Stimulated activated naive CD8-positive, alpha-beta T cell treated with anti-CD3 and anti-CD28 coated beads, Interleukin-15, Interleukin-2, amounts not matched to agents 100 ng/mL and 50 ng/mL, for 24 hours (primary cell): ENCODE results near the gene LARP7.
"Not testable (repeated sequence)": the region's sequence is repeated elsewhere in the genome, so short reads cannot be mapped to it uniquely, and the experiment has no call there.

Source experiments
- H3K27ac Mint-ChIP-seq: one replicate; pipeline ENCODE4 v1.8.0; 2021; ENCODE audit warnings: mild to moderate bottlenecking, mixed read lengths
- H3K27me3 Mint-ChIP-seq: one replicate; pipeline ENCODE4 v1.8.0; 2021; ENCODE audit warnings: mixed read lengths
- H3K36me3 Mint-ChIP-seq: one replicate; pipeline ENCODE4 v1.8.0; 2021; ENCODE audit warnings: low read depth, mixed read lengths
- H3K4me1 Mint-ChIP-seq: one replicate; pipeline ENCODE4 v1.8.0; 2021; ENCODE audit warnings: low read depth, mixed read lengths
- H3K4me3 Mint-ChIP-seq: one replicate; pipeline ENCODE4 v1.8.0; 2021; ENCODE audit warnings: mild to moderate bottlenecking, mixed read lengths
- H3K9me3 Mint-ChIP-seq: one replicate; pipeline ENCODE4 v1.8.0; 2021; ENCODE audit warnings: mixed read lengths

Gene LARP7

DNA sequence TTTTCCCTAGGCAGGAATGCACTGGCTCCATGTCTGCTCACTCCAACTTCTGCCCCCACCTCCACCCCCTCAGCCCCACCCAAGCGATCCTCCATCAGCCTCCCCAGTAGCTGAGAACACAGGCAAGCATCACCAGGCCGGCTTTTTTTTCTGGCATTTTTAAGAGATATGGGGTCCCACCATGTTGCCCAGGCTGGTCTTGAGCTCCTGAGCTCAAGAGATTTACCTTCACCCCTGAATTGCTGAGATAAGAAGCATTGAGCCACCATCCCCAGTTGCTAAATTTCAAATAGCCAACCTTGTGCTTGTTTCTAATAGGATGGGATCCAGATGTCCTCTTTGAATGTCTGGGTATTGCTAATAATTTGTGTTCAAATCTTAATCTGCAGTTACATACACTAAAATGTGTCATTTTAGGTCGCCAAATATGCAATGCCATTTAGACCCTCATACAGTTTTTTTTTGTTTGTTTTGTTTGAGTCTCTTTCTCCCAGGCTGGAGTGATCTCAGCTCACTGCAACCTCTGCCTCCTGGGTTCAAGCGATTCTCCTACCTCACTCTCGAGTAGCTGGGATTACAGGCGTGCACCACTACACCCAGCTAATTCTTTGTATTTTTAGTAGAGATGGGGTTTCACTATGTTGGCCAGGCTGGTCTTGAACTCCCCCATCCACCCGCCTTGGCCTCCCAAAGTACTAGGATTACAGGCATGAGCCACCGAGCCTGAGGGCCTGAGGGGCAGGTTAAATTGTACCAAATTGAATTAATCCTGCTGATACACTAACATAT is 8.8 kb downstream of the LARP7 start:
- Mint-ChIP-seq H3K36me3 (peaks cover 49% of the 10 kb centered on the region), H3K9me3 (no peaks in the 10 kb centered on the region), H3K4me3 (no peak overlapping the region), H3K27me3 (no peaks in the 10 kb centered on the region), H3K4me1 (peaks cover 18% of the 10 kb centered on the region), H3K27ac (no peak overlapping the region)

DNA sequence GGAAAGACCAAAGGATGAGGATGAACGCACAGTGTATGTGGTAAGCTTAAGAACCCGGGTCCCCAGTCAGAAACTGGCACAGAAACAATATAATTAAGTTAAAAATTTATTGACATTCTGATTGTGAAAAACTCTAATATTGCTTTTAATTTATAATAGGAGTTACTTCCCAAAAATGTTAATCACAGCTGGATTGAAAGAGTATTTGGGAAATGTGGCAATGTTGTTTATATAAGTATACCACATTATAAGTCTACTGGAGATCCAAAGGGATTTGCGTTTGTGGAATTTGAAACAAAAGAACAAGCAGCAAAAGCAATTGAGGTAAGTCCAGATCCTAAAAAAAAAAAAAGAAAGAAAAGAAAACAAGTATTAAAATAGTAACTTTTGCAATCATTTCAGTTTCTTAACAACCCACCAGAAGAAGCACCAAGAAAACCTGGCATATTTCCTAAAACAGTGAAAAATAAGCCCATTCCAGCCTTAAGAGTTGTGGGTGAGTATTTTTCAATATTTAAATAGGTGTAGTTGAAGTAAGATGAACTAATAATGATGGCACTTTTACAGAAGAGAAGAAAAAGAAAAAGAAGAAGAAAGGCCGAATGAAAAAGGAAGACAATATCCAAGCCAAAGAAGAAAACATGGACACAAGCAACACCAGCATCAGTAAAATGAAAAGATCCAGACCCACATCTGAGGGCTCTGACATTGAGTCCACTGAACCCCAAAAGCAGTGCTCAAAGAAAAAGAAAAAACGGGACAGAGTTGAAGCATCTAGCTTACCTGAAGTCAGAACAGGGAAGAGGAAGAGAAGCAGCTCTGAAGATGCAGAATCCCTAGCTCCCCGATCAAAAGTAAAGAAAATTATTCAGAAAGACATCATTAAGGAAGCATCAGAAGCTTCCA is 9.9 kb downstream of the LARP7 start:
- no peak overlapping the region for H3K27ac Mint-ChIP-seq
- H3K27me3 Mint-ChIP-seq, result no peaks in the 10 kb centered on the region
- peaks cover 49% of the 10 kb centered on the region for H3K36me3 Mint-ChIP-seq
- H3K4me3 Mint-ChIP-seq, result no peak overlapping the region
- no peaks in the 10 kb centered on the region for H3K9me3 Mint-ChIP-seq
- H3K4me1 Mint-ChIP-seq, result peaks cover 7% of the 10 kb centered on the region

- Mint-ChIP-seq H3K4me3 (no peak overlapping the region), H3K36me3 (peaks cover 53% of the 10 kb centered on the region)
Observed at GRCh38 chr4:112647785-112648184, 10.8 kb downstream of the LARP7 start.

GRCh38 chr4:112648263-112649054 is 11.5 kb downstream of the LARP7 start:
- Mint-ChIP-seq H3K9me3 (no peaks in the 10 kb centered on the region), H3K36me3 (peaks cover 51% of the 10 kb centered on the region), H3K27me3 (no peaks in the 10 kb centered on the region), H3K4me3 (no peak overlapping the region), H3K4me1 (peaks cover under 1% of the 10 kb centered on the region), H3K27ac (no peak overlapping the region)

More at GRCh38 chr4:112647785-112648184, 10.8 kb downstream of the LARP7 start:
- Mint-ChIP-seq H3K27me3 (no peaks in the 10 kb centered on the region), H3K9me3 (no peaks in the 10 kb centered on the region), H3K27ac (no peak overlapping the region), H3K4me1 (peaks cover 7% of the 10 kb centered on the region)

DNA sequence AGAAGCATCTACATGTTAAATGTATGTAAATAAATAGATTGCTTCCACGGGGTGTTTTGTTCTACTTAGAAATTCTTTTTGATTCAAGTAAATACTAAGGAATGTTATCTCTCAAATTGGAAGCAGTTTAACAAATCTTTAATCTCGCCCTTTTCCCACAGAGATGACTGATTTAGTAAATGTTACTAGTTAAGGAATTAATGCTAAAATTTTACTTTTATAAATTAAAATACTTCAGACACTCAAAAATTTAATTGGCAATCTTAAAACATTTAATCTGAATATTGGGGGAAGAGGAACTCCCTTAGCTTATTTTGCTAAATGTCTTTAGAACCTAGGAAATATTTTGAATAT is 12.1 kb downstream of the LARP7 start:
- Mint-ChIP-seq H3K36me3 (peaks cover 52% of the 10 kb centered on the region), H3K9me3 (no peaks in the 10 kb centered on the region), H3K27me3 (no peaks in the 10 kb centered on the region), H3K27ac (no peak overlapping the region), H3K4me1 (no peaks in the 10 kb centered on the region), H3K4me3 (no peak overlapping the region)

- no peak overlapping the region for H3K27ac Mint-ChIP-seq
- H3K9me3 Mint-ChIP-seq, result no peaks in the 10 kb centered on the region
- peaks cover 60% of the 10 kb centered on the region for H3K36me3 Mint-ChIP-seq
- H3K4me3 Mint-ChIP-seq, result no peak overlapping the region
- no peaks in the 10 kb centered on the region for H3K27me3 Mint-ChIP-seq
- no peaks in the 10 kb centered on the region for H3K4me1 Mint-ChIP-seq
Observed at GRCh38 chr4:112650332-112650731, 13.4 kb downstream of the LARP7 start.

GRCh38 chr4:112651641-112652040 is 14.7 kb downstream of the LARP7 start:
- no peaks in the 10 kb centered on the region for H3K9me3 Mint-ChIP-seq
- H3K36me3 Mint-ChIP-seq, result peaks cover 61% of the 10 kb centered on the region
- no peak overlapping the region for H3K4me3 Mint-ChIP-seq

GRCh38 chr4:112652216-112652615 is 15.3 kb downstream of the LARP7 start:
- Mint-ChIP-seq H3K4me1 (no peaks in the 10 kb centered on the region), H3K36me3 (peaks cover 59% of the 10 kb centered on the region), H3K4me3 (no peak overlapping the region), H3K9me3 (no peaks in the 10 kb centered on the region), H3K27ac (no peak overlapping the region), H3K27me3 (no peaks in the 10 kb centered on the region)

More at GRCh38 chr4:112651641-112652040, 14.7 kb downstream of the LARP7 start:
- no peak overlapping the region for H3K27ac Mint-ChIP-seq
- no peaks in the 10 kb centered on the region for H3K4me1 Mint-ChIP-seq
- no peaks in the 10 kb centered on the region for H3K27me3 Mint-ChIP-seq

DNA sequence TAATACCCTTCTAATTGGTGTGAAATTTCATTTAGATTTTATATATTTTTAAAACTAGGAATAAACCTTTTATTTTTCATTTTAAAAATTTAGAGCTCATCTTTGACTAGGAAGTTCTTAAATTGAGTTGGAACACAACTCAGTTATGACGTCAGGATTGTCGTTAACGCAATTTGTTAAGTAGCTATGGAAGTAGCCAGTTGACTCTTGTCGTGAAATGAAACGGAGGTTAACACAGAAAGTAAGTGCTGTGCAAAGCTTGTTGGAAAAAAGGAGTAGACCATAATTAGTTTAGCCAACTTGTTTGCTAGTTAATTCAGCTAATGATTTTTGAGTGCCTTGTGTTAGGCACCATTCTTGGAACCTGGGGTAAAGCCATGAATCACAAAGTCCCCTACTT is 18.3 kb downstream of the LARP7 start:
- H3K9me3 Mint-ChIP-seq, result no peaks in the 10 kb centered on the region
- H3K27me3 Mint-ChIP-seq, result no peaks in the 10 kb centered on the region
- H3K27ac Mint-ChIP-seq, result no peak overlapping the region
- H3K4me3 Mint-ChIP-seq, result no peak overlapping the region
- no peaks in the 10 kb centered on the region for H3K4me1 Mint-ChIP-seq
- peaks cover 54% of the 10 kb centered on the region for H3K36me3 Mint-ChIP-seq

DNA sequence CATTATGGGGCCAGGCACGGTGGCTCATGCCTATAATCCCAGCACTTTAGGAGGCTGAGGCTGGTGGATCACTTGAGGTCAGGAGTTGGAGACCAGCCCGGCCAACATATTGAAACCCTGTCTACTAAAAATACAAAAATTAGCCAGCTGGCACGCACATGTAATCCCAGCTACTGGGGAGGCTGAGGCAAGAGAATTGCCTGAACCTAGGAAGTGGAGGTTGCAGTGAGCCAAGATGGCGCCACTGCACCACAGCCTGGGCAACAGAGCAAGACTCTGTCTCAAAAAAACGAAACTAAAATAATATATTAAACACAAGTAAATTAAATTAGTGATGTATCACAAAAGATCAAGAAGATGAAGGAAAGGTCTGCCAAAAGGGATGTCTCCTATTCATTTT is 19.2 kb downstream of the LARP7 start:
- not testable (repeated sequence) for H3K9me3 Mint-ChIP-seq, H3K4me1 Mint-ChIP-seq, H3K27me3 Mint-ChIP-seq, H3K27ac Mint-ChIP-seq, H3K4me3 Mint-ChIP-seq
- peaks cover 52% of the 10 kb centered on the region for H3K36me3 Mint-ChIP-seq

- Mint-ChIP-seq H3K9me3 (no peaks in the 10 kb centered on the region), H3K4me1 (no peaks in the 10 kb centered on the region), H3K27me3 (no peaks in the 10 kb centered on the region), H3K36me3 (peaks cover 6% of the 10 kb centered on the region), H3K4me3 (no peak overlapping the region), H3K27ac (no peak overlapping the region)
Observed at GRCh38 chr4:112664611-112665010, 27.7 kb downstream of the LARP7 start.

GRCh38 chr4:112668131-112668530 is 31.2 kb downstream of the LARP7 start:
- Mint-ChIP-seq H3K4me3 (no peak overlapping the region), H3K27ac (no peak overlapping the region), H3K9me3 (no peaks in the 10 kb centered on the region), H3K36me3 (peaks cover 6% of the 10 kb centered on the region), H3K4me1 (no peaks in the 10 kb centered on the region), H3K27me3 (no peaks in the 10 kb centered on the region)

DNA sequence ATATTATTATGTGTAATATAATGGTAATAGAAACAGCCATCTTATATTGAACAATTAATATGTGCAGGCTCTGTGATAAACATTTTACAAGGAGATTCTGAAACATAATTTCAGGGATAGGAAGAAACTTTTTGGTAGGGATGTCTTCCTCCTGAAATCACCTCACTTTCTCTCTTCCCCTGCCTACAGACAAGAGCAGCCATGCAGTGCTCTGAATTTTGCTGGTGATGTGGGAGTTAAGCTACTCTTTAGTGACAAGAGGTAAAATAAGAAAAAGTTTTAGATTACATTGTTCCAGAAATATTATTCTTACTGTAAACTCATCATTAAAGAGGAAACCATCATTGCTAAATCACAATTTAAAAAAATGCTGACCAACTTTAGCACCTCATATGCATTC is 36.1 kb downstream of the LARP7 start:
- H3K9me3 Mint-ChIP-seq, result no peaks in the 10 kb centered on the region
- H3K4me3 Mint-ChIP-seq, result no peak overlapping the region
- no peak overlapping the region for H3K27ac Mint-ChIP-seq
- no peaks in the 10 kb centered on the region for H3K36me3 Mint-ChIP-seq
- no peaks in the 10 kb centered on the region for H3K4me1 Mint-ChIP-seq
- H3K27me3 Mint-ChIP-seq, result no peaks in the 10 kb centered on the region

GRCh38 chr4:112673686-112674085 is 36.7 kb downstream of the LARP7 start:
- no peaks in the 10 kb centered on the region for H3K36me3 Mint-ChIP-seq
- no peaks in the 10 kb centered on the region for H3K4me1 Mint-ChIP-seq
- no peak overlapping the region for H3K27ac Mint-ChIP-seq
- no peaks in the 10 kb centered on the region for H3K9me3 Mint-ChIP-seq
- H3K4me3 Mint-ChIP-seq, result no peak overlapping the region
- H3K27me3 Mint-ChIP-seq, result no peaks in the 10 kb centered on the region

DNA sequence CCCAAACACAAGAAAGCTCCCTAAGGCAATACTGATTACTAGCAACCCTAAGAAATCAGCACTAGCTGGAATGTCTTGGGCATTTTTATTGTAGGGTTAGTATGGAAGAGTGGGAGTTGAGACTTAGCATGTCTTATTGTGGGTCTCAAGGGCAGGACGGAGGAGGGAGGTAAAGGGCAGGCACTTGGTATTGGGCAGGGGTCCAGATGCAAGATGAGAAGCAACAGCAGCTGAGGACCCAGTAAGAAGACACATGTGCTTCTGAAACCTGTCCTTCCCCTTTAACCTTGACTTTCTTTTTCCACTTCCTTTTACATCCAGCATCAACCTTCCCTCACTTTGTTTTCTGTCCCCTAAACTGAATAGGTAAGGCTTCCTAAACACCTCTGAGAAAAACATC is 37.4 kb downstream of the LARP7 start:
- H3K27ac Mint-ChIP-seq, result no peak overlapping the region
- no peak overlapping the region for H3K4me3 Mint-ChIP-seq
- no peaks in the 10 kb centered on the region for H3K27me3 Mint-ChIP-seq
- no peaks in the 10 kb centered on the region for H3K4me1 Mint-ChIP-seq
- no peaks in the 10 kb centered on the region for H3K36me3 Mint-ChIP-seq
- no peaks in the 10 kb centered on the region for H3K9me3 Mint-ChIP-seq
